B cell (primary cell): ENCODE results near the gene MT1A. TPM values are rescaled to one million over a fixed set of nuclear protein-coding genes. Genes with fewer than 3 reads are reported as not detected.

Experiments used
- ATAC-seq: fragments of 200-7000 bp; cut with Tn5 transposase; one replicate; pipeline ENCODE4 v1.10.0; 2021; ENCODE audit warnings: low read depth, mild to moderate bottlenecking, moderate number of reproducible peaks, moderate library complexity
- CTCF ChIA-PET: fragments of 350-600 bp; sonication (Branson Sonifier 250); formaldehyde crosslinking; loops from one replicate; lab custom pipeline; 2021; ENCODE audit warnings: antibody characterized with exemption, inconsistent platforms; lab: Charles Lee
- POLR2A ChIA-PET: fragments of 350-600 bp; sonication (Branson Sonifier 250); formaldehyde crosslinking; loops from one replicate; lab custom pipeline; 2021; ENCODE audit warnings: antibody characterized with exemption; lab: Charles Lee
- DNase-seq: peaks from one replicate; pipeline ENCODE4 v3.0.0; 2013
- H2AFZ ChIP-seq: 2 replicates; pipeline ENCODE4 v1.6.1; 2012; ENCODE audit warnings: mild to moderate bottlenecking, low read depth, low read length; ENCODE audit not compliant: insufficient read depth, poor library complexity, severe bottlenecking
- H3K27ac ChIP-seq, 2 donors: 1 replicate in 1 of 2; 2 replicates in 1 of 2; pipeline ENCODE4 v1.5.1; 2012 to 2013; ENCODE audit warnings: low read length in 2 of 2, mild to moderate bottlenecking in 2 of 2, moderate library complexity in 1 of 2
- H3K27me3 ChIP-seq, 4 experiments: fragments of 200-600 bp in 1 of 4; sonication (generic) in 1 of 4; replicated peaks in 1 of 4; 1 replicate in 2 of 4; 2 replicates in 2 of 4; pipeline versions ENCODE4 v1.6.1 to v1.7.0; 2013 to 2016; ENCODE audit warnings: low read length in 3 of 4, mild to moderate bottlenecking in 2 of 4, mixed read lengths in 1 of 4, moderate library complexity in 1 of 4; ENCODE audit not compliant: insufficient read depth in 4 of 4, control insufficient read depth in 3 of 4; ENCODE audit errors: control extremely low read depth in 1 of 4
- H3K36me3 ChIP-seq, 2 experiments: replicated peaks in 1 of 2; 1 replicate in 1 of 2; 2 replicates in 1 of 2; pipeline versions ENCODE4 v1.6.1 to v1.7.1; 2013; ENCODE audit warnings: low read length in 1 of 2; ENCODE audit not compliant: insufficient read depth in 2 of 2, control insufficient read depth in 1 of 2; ENCODE audit errors: control extremely low read depth in 1 of 2, extremely low read depth in 1 of 2
- H3K4me1 ChIP-seq, 2 donors: fragments of 200-600 bp in 1 of 2; sonication (generic) in 1 of 2; 1 replicate in 1 of 2; 2 replicates in 1 of 2; pipeline versions ENCODE4 v1.5.1 to v1.6.1; 2013 to 2017; ENCODE audit warnings: low read length in 2 of 2; ENCODE audit not compliant: control insufficient read depth in 2 of 2, insufficient read depth in 2 of 2
- H3K4me2 ChIP-seq: replicated peaks from 2 replicates; pipeline ENCODE3; 2012; ENCODE audit warnings: mild to moderate bottlenecking, low read depth, low read length; ENCODE audit not compliant: poor library complexity, severe bottlenecking
- H3K4me3 ChIP-seq, 5 experiments: fragments of 200-600 bp in 1 of 5; sonication (generic) in 1 of 5; 1 replicate in 3 of 5; 2 replicates in 2 of 5; pipeline versions ENCODE4 v1.5.1 to v1.7.0; 2011 to 2016; ENCODE audit warnings: low read length in 4 of 5, mild to moderate bottlenecking in 4 of 5, low read depth in 2 of 5, control low read depth in 1 of 5, moderate library complexity in 1 of 5; ENCODE audit not compliant: insufficient read depth in 1 of 5; ENCODE audit errors: control extremely low read depth in 1 of 5, extremely low read depth in 1 of 5
- H3K79me2 ChIP-seq: fragments of 200-600 bp; sonication (generic); one replicate; pipeline ENCODE4 v1.6.0; 2016; ENCODE audit warnings: low read length; ENCODE audit not compliant: control insufficient read depth, insufficient read depth
- H3K9ac ChIP-seq: fragments of 200-600 bp; sonication (generic); 2 replicates; pipeline ENCODE4 v1.6.1; 2017; ENCODE audit warnings: mild to moderate bottlenecking, low read length, moderate library complexity
- H3K9me3 ChIP-seq, 3 donors: one replicate each; pipeline versions ENCODE4 v1.6.1 to v1.7.1; 2013; ENCODE audit warnings: low read length in 2 of 3; ENCODE audit not compliant: control insufficient read depth in 2 of 3, insufficient read depth in 1 of 3; ENCODE audit errors: control extremely low read depth in 1 of 3
- H4K20me1 ChIP-seq: 2 replicates; pipeline ENCODE4 v1.6.0; 2012; ENCODE audit warnings: mild to moderate bottlenecking, low read length; ENCODE audit not compliant: insufficient read depth, control insufficient read depth, poor library complexity, severe bottlenecking
- H3K27ac Mint-ChIP-seq: one replicate; pipeline ENCODE4 v1.8.0; 2021; ENCODE audit warnings: mixed read lengths
- H3K27me3 Mint-ChIP-seq: one replicate; pipeline ENCODE4 v1.8.0; 2021; ENCODE audit warnings: mixed read lengths
- H3K4me1 Mint-ChIP-seq: one replicate; pipeline ENCODE4 v1.8.0; 2021; ENCODE audit warnings: mixed read lengths
- H3K4me3 Mint-ChIP-seq: one replicate; pipeline ENCODE4 v1.8.0; 2021; ENCODE audit warnings: mixed read lengths
- H3K9me3 Mint-ChIP-seq: one replicate; pipeline ENCODE4 v1.8.0; 2022; ENCODE audit warnings: mixed read lengths; ENCODE audit not compliant: insufficient read depth
- EZH2 ChIP-seq: IDR thresholded peaks from 2 replicates; pipeline ENCODE4 v1.6.1; 2012; ENCODE audit warnings: borderline replicate concordance, low read depth, mild to moderate bottlenecking, moderate library complexity, low read length; ENCODE audit not compliant: insufficient read depth, poor library complexity, severe bottlenecking
- WGBS: methylation state at CpG from one replicate; pipeline ENCODE4 v1.1.5; 2013; ENCODE audit warnings: missing lambda C conversion rate; ENCODE audit not compliant: insufficient coverage; 5-methylcytosine and 5-hydroxymethylcytosine counted together
- intact Hi-C: fragments of 100-400 bp; cut with micrococcal nuclease; formaldehyde crosslinking; loops from one replicate; pipeline ENCODE4 v1.10.0; 2022
- polyA plus RNA-seq: library from polyadenylated mRNA; depleted of rRNA; stranded (reverse); fragments of >200 nt; gene quantifications from 2 replicates; pipeline ENCODE4 v1.2.3, GENCODE V29; 2012
- total RNA-seq, 2 donors: library from RNA; stranded (reverse); fragments of 120-200 nt in 1 of 2; gene quantifications; 1 replicate in 1 of 2; 2 replicates in 1 of 2; pipeline versions ENCODE4 v1.2.3 to v1.2.4, GENCODE V29; 2013 to 2022
- TF ChIP-seq, protein P1 (sequence below): fragments of 200-600 bp; IDR thresholded peaks from one replicate; pipeline ENCODE4 v1.8.0; 2022; ENCODE audit warnings: antibody characterized with exemption, mild to moderate bottlenecking

Gene MT1A
- total and polyA plus RNA-seq, 2 donors (not counting 1 experiment from before 2014, with no cell fraction given) = not detected

GRCh38 chr16:56643080-56643778 is 4.8 kb downstream of the MT1A start:
- H3K9ac ChIP-seq = peak overlapping the region; percentile 40
- intact Hi-C loops = loop anchor here (1.0 kb wide), 2 partner anchors 14 to 35 kb away; partner anchors contain the start of genes MT1F and MT2A
- peak overlapping the region; percentile 6 for H3K27ac Mint-ChIP-seq
- no peaks in the 10 kb centered on the region for H3K79me2 ChIP-seq
- peak overlapping the region in 3 of 5 experiments; percentile 17 to 33 (median 33) for H3K4me3 ChIP-seq
- TF ChIP-seq EZH2 = no peak
- TF ChIP-seq, protein P1, sequence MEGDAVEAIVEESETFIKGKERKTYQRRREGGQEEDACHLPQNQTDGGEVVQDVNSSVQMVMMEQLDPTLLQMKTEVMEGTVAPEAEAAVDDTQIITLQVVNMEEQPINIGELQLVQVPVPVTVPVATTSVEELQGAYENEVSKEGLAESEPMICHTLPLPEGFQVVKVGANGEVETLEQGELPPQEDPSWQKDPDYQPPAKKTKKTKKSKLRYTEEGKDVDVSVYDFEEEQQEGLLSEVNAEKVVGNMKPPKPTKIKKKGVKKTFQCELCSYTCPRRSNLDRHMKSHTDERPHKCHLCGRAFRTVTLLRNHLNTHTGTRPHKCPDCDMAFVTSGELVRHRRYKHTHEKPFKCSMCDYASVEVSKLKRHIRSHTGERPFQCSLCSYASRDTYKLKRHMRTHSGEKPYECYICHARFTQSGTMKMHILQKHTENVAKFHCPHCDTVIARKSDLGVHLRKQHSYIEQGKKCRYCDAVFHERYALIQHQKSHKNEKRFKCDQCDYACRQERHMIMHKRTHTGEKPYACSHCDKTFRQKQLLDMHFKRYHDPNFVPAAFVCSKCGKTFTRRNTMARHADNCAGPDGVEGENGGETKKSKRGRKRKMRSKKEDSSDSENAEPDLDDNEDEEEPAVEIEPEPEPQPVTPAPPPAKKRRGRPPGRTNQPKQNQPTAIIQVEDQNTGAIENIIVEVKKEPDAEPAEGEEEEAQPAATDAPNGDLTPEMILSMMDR = no peak
- H3K27me3 ChIP-seq = peaks cover 0 to 68% (median 25%) of the 10 kb centered on the region in 4 experiments
- WGBS = 9% methylated on average over 42 of the region's 42 CpGs
- peaks cover 18 to 21% of the 10 kb centered on the region in 2 donors for H3K4me1 ChIP-seq
- H3K4me2 ChIP-seq = peak overlapping the region; percentile 65
- ChIA-PET POLR2A (interaction anchor here (0.6 to 1.4 kb wide), 2 partner anchors 35 to 274 kb away, joined by 3 to 9 read pairs; partner anchors contain the start of gene MT2A), CTCF (interaction anchor here (0.7 to 2.1 kb wide), 7 partner anchors 10 to 129 kb away, joined by 3 to 12 read pairs (median 5); partner anchors contain the start of gene MT1B)
- DNase-seq (peak; percentile 57), ATAC-seq (peak; percentile 100)
- H4K20me1 ChIP-seq = no peaks in the 10 kb centered on the region
- H3K27ac ChIP-seq = no peak overlapping the region
- peaks cover 70% of the 10 kb centered on the region for H3K27me3 Mint-ChIP-seq
- peak overlapping the region; percentile 67 for H3K4me3 Mint-ChIP-seq
- peaks cover 17% of the 10 kb centered on the region for H3K4me1 Mint-ChIP-seq
- H3K9me3 Mint-ChIP-seq = no peaks in the 10 kb centered on the region
- peaks cover 0 to 4% (median 0%) of the 10 kb centered on the region in 3 donors for H3K9me3 ChIP-seq
- H3K36me3 ChIP-seq = no peaks in the 10 kb centered on the region
- peak overlapping the region; percentile 57 for H2AFZ ChIP-seq
